SU-DHL-6 (cell line): Measurements from ENCODE around the gene KIF1A.

Experiments used
- H2AFZ ChIP-seq: fragments of 200-600 bp; sonication (generic); 2 replicates; pipeline ENCODE4 v1.6.1; 2014; ENCODE audit warnings: low read depth, mild to moderate bottlenecking, moderate library complexity, mixed read lengths, antibody characterized with exemption, low read length; ENCODE audit not compliant: severe bottlenecking
- H3F3A ChIP-seq: fragments of 200-600 bp; shearing (Covaris generic); 2 replicates; pipeline ENCODE4 v1.6.0; 2016; ENCODE audit warnings: antibody characterized with exemption, mild to moderate bottlenecking; ENCODE audit not compliant: insufficient read depth
- H3K27ac ChIP-seq: fragments of 200-600 bp; sonication (generic); 2 replicates; pipeline ENCODE4 v1.5.1; 2016; ENCODE audit warnings: low read depth, mild to moderate bottlenecking, low read length, moderate library complexity, mixed read lengths
- H3K27me3 ChIP-seq: fragments of 200-600 bp; sonication (generic), shearing (Covaris generic); 2 replicates; pipeline ENCODE4 v1.6.0; 2014; ENCODE audit warnings: mild to moderate bottlenecking, low read length
- H3K36me3 ChIP-seq: fragments of 200-600 bp; sonication (generic); 2 replicates; pipeline ENCODE4 v1.6.1; 2014; ENCODE audit warnings: mild to moderate bottlenecking, low read length, mixed read lengths
- H3K4me2 ChIP-seq: fragments of 300-600, 200-600 bp; shearing (Covaris generic), sonication (generic); 2 replicates; pipeline ENCODE4 v1.6.0; 2014; ENCODE audit warnings: low read length, low read depth, mild to moderate bottlenecking; ENCODE audit not compliant: poor library complexity, severe bottlenecking
- H3K4me3 ChIP-seq: fragments of 200-600 bp; sonication (generic); 2 replicates; pipeline ENCODE4 v1.5.1; 2014; ENCODE audit warnings: antibody characterized with exemption, low read length, mild to moderate bottlenecking, mixed read lengths; ENCODE audit not compliant: insufficient read depth, poor library complexity, severe bottlenecking
- H3K79me2 ChIP-seq: fragments of 200-600 bp; sonication (generic); 2 replicates; pipeline ENCODE4 v1.6.1; 2014; ENCODE audit warnings: mild to moderate bottlenecking, low read length, moderate library complexity; ENCODE audit not compliant: insufficient read depth
- H3K9ac ChIP-seq: fragments of 200-600 bp; sonication (generic); 2 replicates; pipeline ENCODE4 v1.7.0; 2014; ENCODE audit warnings: mild to moderate bottlenecking, low read length
- H3K9me2 ChIP-seq: fragments of 200-600 bp; sonication (generic); replicated peaks from 2 replicates; pipeline ENCODE4 v1.6.1; 2014; ENCODE audit warnings: low read length; ENCODE audit not compliant: insufficient read depth
- H3K9me3 ChIP-seq: fragments of 200-600 bp; sonication (generic); 2 replicates; pipeline ENCODE4 v1.6.1; 2014; ENCODE audit warnings: low read length, mixed read lengths; ENCODE audit not compliant: insufficient read depth
- H4K20me1 ChIP-seq: fragments of 200-600 bp; sonication (generic); 2 replicates; pipeline ENCODE4 v1.6.1; 2014; ENCODE audit warnings: low read depth, mild to moderate bottlenecking, antibody characterized with exemption, low read length, moderate library complexity, mixed read lengths
- EZH2phosphoT487 ChIP-seq: fragments of 200-600 bp; sonication (generic), shearing (Covaris generic); conservative IDR thresholded peaks from 2 replicates; pipeline ENCODE4 v1.6.1; 2018; ENCODE audit warnings: mild to moderate bottlenecking, antibody characterized with exemption, low read length, moderate library complexity, mixed read lengths
- TF ChIP-seq, protein P1 (sequence below): fragments of 200-600 bp; sonication (generic); IDR thresholded peaks from one replicate; pipeline ENCODE4 v1.5.1; 2017; ENCODE audit warnings: antibody characterized with exemption, mild to moderate bottlenecking, low read length, moderate library complexity; ENCODE audit not compliant: insufficient read depth, poor library complexity, severe bottlenecking

KIF1A gene

GRCh38 chr2:240664622-240665021 lies 155.4 kb downstream of the KIF1A start:
- Histone ChIP-seq H3K9me2 (no peaks in the 10 kb centered on the region), H3K4me3 (no peak overlapping the region), H3K79me2 (no peaks in the 10 kb centered on the region)

More at GRCh38 chr2:240664622-240665021, 155.4 kb downstream of the KIF1A start:
- H3K27me3 ChIP-seq: no peaks in the 10 kb centered on the region
- TF ChIP-seq EZH2phosphoT487: no peak
- TF ChIP-seq, protein P1, sequence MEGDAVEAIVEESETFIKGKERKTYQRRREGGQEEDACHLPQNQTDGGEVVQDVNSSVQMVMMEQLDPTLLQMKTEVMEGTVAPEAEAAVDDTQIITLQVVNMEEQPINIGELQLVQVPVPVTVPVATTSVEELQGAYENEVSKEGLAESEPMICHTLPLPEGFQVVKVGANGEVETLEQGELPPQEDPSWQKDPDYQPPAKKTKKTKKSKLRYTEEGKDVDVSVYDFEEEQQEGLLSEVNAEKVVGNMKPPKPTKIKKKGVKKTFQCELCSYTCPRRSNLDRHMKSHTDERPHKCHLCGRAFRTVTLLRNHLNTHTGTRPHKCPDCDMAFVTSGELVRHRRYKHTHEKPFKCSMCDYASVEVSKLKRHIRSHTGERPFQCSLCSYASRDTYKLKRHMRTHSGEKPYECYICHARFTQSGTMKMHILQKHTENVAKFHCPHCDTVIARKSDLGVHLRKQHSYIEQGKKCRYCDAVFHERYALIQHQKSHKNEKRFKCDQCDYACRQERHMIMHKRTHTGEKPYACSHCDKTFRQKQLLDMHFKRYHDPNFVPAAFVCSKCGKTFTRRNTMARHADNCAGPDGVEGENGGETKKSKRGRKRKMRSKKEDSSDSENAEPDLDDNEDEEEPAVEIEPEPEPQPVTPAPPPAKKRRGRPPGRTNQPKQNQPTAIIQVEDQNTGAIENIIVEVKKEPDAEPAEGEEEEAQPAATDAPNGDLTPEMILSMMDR: no peak
- H3F3A ChIP-seq: no peaks in the 10 kb centered on the region
- H3K36me3 ChIP-seq: no peaks in the 10 kb centered on the region
- H3K27ac ChIP-seq: no peak overlapping the region
- H4K20me1 ChIP-seq: no peaks in the 10 kb centered on the region
- H3K9ac ChIP-seq: no peak overlapping the region
- H3K4me2 ChIP-seq: no peak overlapping the region
- no peak overlapping the region for H2AFZ ChIP-seq
- H3K9me3 ChIP-seq: no peaks in the 10 kb centered on the region
